Measurements from ENCODE around the gene GJA3.

- TF ChIP-seq POLR2A (conservative IDR thresholded peaks at IDR 0.05) (no peak), MNT (conservative IDR thresholded peaks at IDR 0.05) (no peak), ZNF589 (CRISPR knock-in tag; IDR thresholded peaks at IDR 0.05; ENCODE audit: low read depth) (no peak), CTCF (IDR thresholded peaks at IDR 0.05 in 2 of 3, conservative IDR thresholded peaks at IDR 0.05 in 1 of 3; ENCODE audit: insufficient read depth in 2 of 3, low read depth in 1 of 3, low read length in 3 of 3) (no peak), EGR1 (conservative IDR thresholded peaks at IDR 0.05) (no peak), MTA2 (IDR thresholded peaks at IDR 0.05; ENCODE audit: low read depth) (no peak), ESRRA (IDR thresholded peaks at IDR 0.05; ENCODE audit: borderline replicate concordance, low read depth) (no peak)
Observed at GRCh38 chr13:20193162-20193906, 32.5 kb upstream of the GJA3 start.
